IMR-90 (cell line): ENCODE data around the gene RAPH1. TPM values are rescaled to one million over a fixed set of nuclear protein-coding genes. Genes with fewer than 3 reads are reported as not detected.

ENCODE experiments used
- ATAC-seq: fragments of 200-7000 bp; cut with Tn5 transposase; 2 replicates; pipeline ENCODE4 v1.9.1; 2020; ENCODE audit warnings: low read depth, mild to moderate bottlenecking, moderate library complexity
- BruUV-seq: library from RNA; stranded (reverse); fragments of 400-500 nt; replicated peaks from 2 replicates; lab custom pipeline; 2021; lab: Mats Ljungman, UMichigan
- CTCF ChIA-PET: fragments of 300-600 bp; formaldehyde crosslinking; extraction: SDS; loops from one replicate; lab custom pipeline; 2021; ENCODE audit warnings: antibody characterized with exemption; lab: Yijun Ruan, JAX
- POLR2A ChIA-PET: fragments of 300-600 bp; sonication (Branson Sonifier 250); formaldehyde crosslinking; loops from one replicate; lab custom pipeline; 2022; ENCODE audit warnings: antibody characterized with exemption; ENCODE audit not compliant: unreplicated experiment; lab: Charles Lee
- DNase-seq: peaks from one replicate; pipeline ENCODE4 v3.0.0; 2013
- H2AFZ ChIP-seq: replicated peaks from 2 replicates; pipeline ENCODE3; 2013; ENCODE audit warnings: low read length, mild to moderate bottlenecking; ENCODE audit not compliant: poor library complexity
- H2AK5ac ChIP-seq: 2 replicates; pipeline ENCODE4 v1.6.1; 2013; ENCODE audit warnings: low read depth, low read length, inconsistent platforms
- H2AK9ac ChIP-seq: replicated peaks from 2 replicates; pipeline ENCODE3; 2013; ENCODE audit warnings: mild to moderate bottlenecking, low read depth, low read length, moderate library complexity; ENCODE audit not compliant: poor library complexity
- H2BK120ac ChIP-seq: 2 replicates; pipeline ENCODE4 v1.6.1; 2013; ENCODE audit warnings: low read depth, low read length, inconsistent platforms
- H2BK15ac ChIP-seq: 3 replicates; pipeline ENCODE4 v1.6.1; 2013; ENCODE audit warnings: low read depth, low read length, inconsistent platforms
- H2BK20ac ChIP-seq: 2 replicates; pipeline ENCODE4 v1.6.1; 2013; ENCODE audit warnings: low read depth, mild to moderate bottlenecking, inconsistent platforms, low read length, moderate library complexity
- H2BK5ac ChIP-seq: 2 replicates; pipeline ENCODE4 v1.6.1; 2013; ENCODE audit warnings: mild to moderate bottlenecking, low read depth, low read length, inconsistent platforms; ENCODE audit not compliant: poor library complexity, severe bottlenecking
- H3K14ac ChIP-seq: replicated peaks from 2 replicates; pipeline ENCODE4 v1.6.1; 2013; ENCODE audit warnings: low read depth, low read length, inconsistent platforms
- H3K18ac ChIP-seq: 2 replicates; pipeline ENCODE4 v1.6.1; 2013; ENCODE audit warnings: low read depth, low read length, control low read depth
- H3K23ac ChIP-seq: 2 replicates; pipeline ENCODE4 v1.6.1; 2013; ENCODE audit warnings: low read depth, low read length, inconsistent platforms
- H3K27ac ChIP-seq: 2 replicates; pipeline ENCODE4 v1.5.1; 2013; ENCODE audit warnings: mild to moderate bottlenecking, control low read depth, low read length; ENCODE audit not compliant: insufficient read depth
- H3K27me3 ChIP-seq: 2 replicates; pipeline ENCODE4 v1.6.1; 2013; ENCODE audit warnings: low read length; ENCODE audit not compliant: control insufficient read depth, insufficient read depth
- H3K36me3 ChIP-seq: 2 replicates; pipeline ENCODE4 v1.6.1; 2013; ENCODE audit warnings: low read length, mixed read lengths; ENCODE audit not compliant: control insufficient read depth, insufficient read depth
- H3K4ac ChIP-seq: 2 replicates; pipeline ENCODE4 v1.6.1; 2013; ENCODE audit warnings: low read depth, low read length, inconsistent platforms
- H3K4me1 ChIP-seq: 2 replicates; pipeline ENCODE4 v1.6.1; 2013; ENCODE audit warnings: low read length, mixed read lengths; ENCODE audit not compliant: control insufficient read depth, insufficient read depth
- H3K4me2 ChIP-seq: 2 replicates; pipeline ENCODE4 v1.6.1; 2013; ENCODE audit warnings: low read depth, mild to moderate bottlenecking, control low read depth, low read length, moderate library complexity
- H3K4me3 ChIP-seq: 2 replicates; pipeline ENCODE4 v1.5.1; 2013; ENCODE audit warnings: low read depth, mild to moderate bottlenecking, control low read depth, low read length, moderate library complexity; ENCODE audit not compliant: insufficient read depth
- H3K56ac ChIP-seq: 2 replicates; pipeline ENCODE4 v1.6.1; 2013; ENCODE audit warnings: low read length, inconsistent platforms; ENCODE audit not compliant: insufficient read depth; ENCODE audit errors: extremely low read depth
- H3K79me1 ChIP-seq, 2 experiments: 2 replicates each; pipeline ENCODE4 v1.6.1; 2013; ENCODE audit warnings: low read length in 2 of 2, inconsistent platforms in 1 of 2, low read depth in 1 of 2
- H3K9ac ChIP-seq: 2 replicates; pipeline ENCODE4 v1.6.1; 2013; ENCODE audit warnings: low read depth, low read length, control low read depth
- H3K9me1 ChIP-seq: 2 replicates; pipeline ENCODE4 v1.6.1; 2013; ENCODE audit warnings: low read length, inconsistent platforms; ENCODE audit not compliant: insufficient read depth
- H3K9me3 ChIP-seq: 2 replicates; pipeline ENCODE4 v1.6.1; 2013; ENCODE audit warnings: low read length; ENCODE audit not compliant: control insufficient read depth, insufficient read depth
- H4K20me1 ChIP-seq: 2 replicates; pipeline ENCODE4 v1.6.1; 2013; ENCODE audit warnings: low read length, inconsistent platforms; ENCODE audit not compliant: insufficient read depth
- H4K5ac ChIP-seq: 2 replicates; pipeline ENCODE4 v1.6.1; 2013; ENCODE audit warnings: mild to moderate bottlenecking, low read depth, low read length, control low read depth
- H4K8ac ChIP-seq, 2 experiments: 2 replicates each; pipeline ENCODE4 v1.6.1; 2013; ENCODE audit warnings: low read depth in 2 of 2, low read length in 2 of 2, control low read depth in 1 of 2, inconsistent platforms in 1 of 2
- H4K91ac ChIP-seq: 2 replicates; pipeline ENCODE4 v1.6.1; 2013; ENCODE audit warnings: low read depth, low read length, inconsistent platforms; ENCODE audit not compliant: insufficient read depth
- FOS ChIP-seq: fragments of 150-350 bp; IDR thresholded peaks from 2 replicates; pipeline ENCODE4 v1.6.1; 2016; ENCODE audit warnings: low read depth, low read length
- MAFK ChIP-seq: IDR thresholded peaks from 2 replicates; pipeline ENCODE4 v1.6.1; 2012; ENCODE audit warnings: low read depth, low read length, improper control_type of control experiment
- MAZ ChIP-seq: IDR thresholded peaks from 2 replicates; pipeline ENCODE4 v1.6.1; 2012; ENCODE audit warnings: low read depth, mild to moderate bottlenecking, low read length, improper control_type of control experiment, moderate library complexity, borderline replicate concordance
- MXI1 ChIP-seq: IDR thresholded peaks from 2 replicates; pipeline ENCODE4 v1.6.1; 2012; ENCODE audit warnings: low read depth, mild to moderate bottlenecking, low read length, moderate library complexity, borderline replicate concordance
- NFE2L2 ChIP-seq: fragments of 150-350 bp; IDR thresholded peaks from 2 replicates; pipeline ENCODE4 v1.6.1; 2016; ENCODE audit warnings: low read depth, mild to moderate bottlenecking, low read length
- POLR2A ChIP-seq: IDR thresholded peaks from 2 replicates; pipeline ENCODE4 v1.6.1; 2012; ENCODE audit warnings: mild to moderate bottlenecking, low read depth, low read length
- RFX5 ChIP-seq: IDR thresholded peaks from 2 replicates; pipeline ENCODE4 v1.8.0; 2012; ENCODE audit warnings: low read depth, mild to moderate bottlenecking, low read length, moderate library complexity
- WGBS, 2 experiments: methylation state at CpG; one replicate each; pipeline versions ENCODE4 v1.1.5 to v1.1.7; 2013; ENCODE audit warnings: missing lambda C conversion rate in 2 of 2; ENCODE audit not compliant: insufficient read length in 1 of 2; ENCODE audit errors: extremely low coverage in 2 of 2; 5-methylcytosine and 5-hydroxymethylcytosine counted together
- dilution Hi-C: fragments of 300-500 bp; cut with HindIII; formaldehyde crosslinking; loops from one replicate; pipeline ENCODE4 v1.14.3; 2018; ENCODE audit warnings: low sequenced_read_pairs; ENCODE audit not compliant: unreplicated experiment
- in situ Hi-C: fragments of 300-500 bp; cut with MboI; formaldehyde crosslinking; loops from 3 replicates; pipeline ENCODE4 v1.14.3; 2019; ENCODE audit warnings: low sequenced_read_pairs, inconsistent platforms, mixed read lengths
- intact Hi-C: fragments of 100-400 bp; cut with micrococcal nuclease; formaldehyde crosslinking; loops from 2 replicates; pipeline ENCODE4 v1.10.0; 2022
- polyA plus RNA-seq, 3 experiments: library from polyadenylated mRNA; depleted of rRNA; stranded (reverse); fragments of >200 nt; gene quantifications; 2 replicates each; pipeline ENCODE4 v1.2.3, GENCODE V29; 2012; ENCODE audit warnings: low replicate concordance in 1 of 3
- total RNA-seq: library from RNA; depleted of rRNA; stranded (reverse); fragments of >200 nt; gene quantifications from 2 replicates; pipeline ENCODE4 v1.2.3, GENCODE V29; 2012
- TF ChIP-seq, protein P1 (sequence below): fragments of 150-350 bp; IDR thresholded peaks from 2 replicates; pipeline ENCODE4 v1.6.1; 2017; ENCODE audit warnings: mild to moderate bottlenecking, antibody characterized with exemption, low read length, low read depth

RAPH1 gene
- total and polyA plus RNA-seq, 2 of the 4 experiments (the other 2 are of a cell fraction), result 7.5 to 15.1 TPM

DNA sequence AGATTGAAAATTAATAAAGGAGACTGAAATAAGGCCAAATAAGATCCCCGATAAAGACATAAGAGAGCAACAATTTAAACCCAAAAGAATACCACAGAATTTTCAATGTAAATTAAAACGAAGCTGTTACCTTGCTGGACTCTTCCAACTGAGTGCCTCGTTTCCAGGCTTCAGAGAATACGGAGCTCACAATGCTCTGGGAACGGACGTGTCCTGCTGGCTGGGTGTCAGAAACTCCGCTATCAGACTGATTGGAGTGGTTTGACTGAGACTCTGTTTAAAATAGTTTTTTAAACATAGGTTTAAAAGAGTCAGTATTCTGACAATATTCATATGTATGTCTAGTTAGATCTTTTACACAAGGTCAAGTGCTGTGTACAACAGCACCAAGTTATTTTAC, 90.4 kb downstream of the RAPH1 start:
- DNase-seq, result no peak
- CTCF ChIA-PET, result no interaction called here
- H2BK15ac ChIP-seq, result no peak overlapping the region
- H3K9ac ChIP-seq, result no peak overlapping the region
- peaks cover 9 to 29% of the 10 kb centered on the region in 2 experiments; a peak in 3 of 4 replicates for H3K79me1 ChIP-seq
- H2AK5ac ChIP-seq, result no peak overlapping the region
- dilution Hi-C loops, result no loop called here
- H3K4ac ChIP-seq, result no peak overlapping the region
- intact Hi-C loops, result no loop called here
- H2AK9ac ChIP-seq, result no peak overlapping the region
- H4K91ac ChIP-seq, result no peak overlapping the region
- H4K5ac ChIP-seq, result no peak overlapping the region
- H3K23ac ChIP-seq, result no peak overlapping the region
- no TSS peak for BruUV-seq
- H2BK20ac ChIP-seq, result no peak overlapping the region
- no peak overlapping the region for H3K14ac ChIP-seq
- no peak overlapping the region for H2BK5ac ChIP-seq
- H3K18ac ChIP-seq, result no peak overlapping the region
- no peak for ATAC-seq
- no peak overlapping the region for H3K4me2 ChIP-seq
- TF ChIP-seq POLR2A (no peak), RFX5 (no peak), MXI1 (no peak), MAFK (no peak), FOS (no peak), NFE2L2 (no peak), MAZ (no peak)
- TF ChIP-seq, protein P1, sequence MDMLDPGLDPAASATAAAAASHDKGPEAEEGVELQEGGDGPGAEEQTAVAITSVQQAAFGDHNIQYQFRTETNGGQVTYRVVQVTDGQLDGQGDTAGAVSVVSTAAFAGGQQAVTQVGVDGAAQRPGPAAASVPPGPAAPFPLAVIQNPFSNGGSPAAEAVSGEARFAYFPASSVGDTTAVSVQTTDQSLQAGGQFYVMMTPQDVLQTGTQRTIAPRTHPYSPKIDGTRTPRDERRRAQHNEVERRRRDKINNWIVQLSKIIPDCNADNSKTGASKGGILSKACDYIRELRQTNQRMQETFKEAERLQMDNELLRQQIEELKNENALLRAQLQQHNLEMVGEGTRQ, result no peak
- H3K27ac ChIP-seq, result no peak overlapping the region
- in situ Hi-C loops, result no loop called here
- H2BK120ac ChIP-seq, result no peak overlapping the region
- H3K4me3 ChIP-seq, result no peak overlapping the region
- H2AFZ ChIP-seq, result no peak overlapping the region
- H4K20me1 ChIP-seq, result peaks cover 3% of the 10 kb centered on the region; the same call in 1 of the 2 replicates
- H3K56ac ChIP-seq, result no peak overlapping the region
- POLR2A ChIA-PET, result interaction anchor here (0.6 kb wide), 1 partner anchor 160 kb away, joined by 15 read pairs; no protein-coding TSS in a partner anchor
- no peaks in the 10 kb centered on the region for H3K27me3 ChIP-seq
- H3K9me3 ChIP-seq, result no peaks in the 10 kb centered on the region
- no peak overlapping the region for H4K8ac ChIP-seq
- H3K4me1 ChIP-seq, result peaks cover 5% of the 10 kb centered on the region
- H3K9me1 ChIP-seq, result peaks cover 18% of the 10 kb centered on the region
- peaks cover 35% of the 10 kb centered on the region for H3K36me3 ChIP-seq
- WGBS, 2 experiments, result 100% methylated on average over 3 of the region's 7 CpGs; no CpG with 5 or more reads in 1 of the 2 experiments
